ENCODE measurements around the gene CACNA2D3.

- TF ChIP-seq CTCF (conservative IDR thresholded peaks at IDR 0.05) (no peak), EZH2 (IDR thresholded peaks at IDR 0.05; ENCODE audit: low read depth) (no peak)
Measured at GRCh38 chr3:54079314-54079713, 43.0 kb upstream of the CACNA2D3 start.

Data from PC-9 (cell line).